Measurements from ENCODE around the gene LMX1B.
A peak's percentile ranks its signal among the peaks of the same experiment; 100 is the strongest.

- TF ChIP-seq CTCF (IDR thresholded peaks at IDR 0.05 in 8 of 11, conservative IDR thresholded peaks at IDR 0.05 in 3 of 11) = peak; percentile 41 to 78 (median 69)
- TF ChIP-seq POLR2AphosphoS5 (IDR thresholded peaks at IDR 0.05) = no peak
Measured at GRCh38 chr9:126705767-126706697, 92.3 kb downstream of the LMX1B start.

Measured in spleen (tissue), 7 donors.